WI38 (cell line): ENCODE results near the gene SOD3.

Experiments used
- H3K4me3 ChIP-seq: 2 replicates; pipeline ENCODE4 v1.5.1; 2011; ENCODE audit warnings: low read depth, mild to moderate bottlenecking, control low read depth, low read length
- CTCF ChIP-seq: IDR thresholded peaks from 2 replicates; pipeline ENCODE4 v1.5.1; 2012; ENCODE audit warnings: low read depth, mild to moderate bottlenecking, control low read depth, low read length

SOD3 gene

GRCh38 chr4:24753519-24753918, 41.9 kb upstream of the SOD3 start:
- H3K4me3 ChIP-seq = no peak overlapping the region
- TF ChIP-seq CTCF = no peak

- no peak for TF ChIP-seq CTCF
- H3K4me3 ChIP-seq = no peak overlapping the region
Observed at GRCh38 chr4:24754571-24754970, 40.8 kb upstream of the SOD3 start.

DNA sequence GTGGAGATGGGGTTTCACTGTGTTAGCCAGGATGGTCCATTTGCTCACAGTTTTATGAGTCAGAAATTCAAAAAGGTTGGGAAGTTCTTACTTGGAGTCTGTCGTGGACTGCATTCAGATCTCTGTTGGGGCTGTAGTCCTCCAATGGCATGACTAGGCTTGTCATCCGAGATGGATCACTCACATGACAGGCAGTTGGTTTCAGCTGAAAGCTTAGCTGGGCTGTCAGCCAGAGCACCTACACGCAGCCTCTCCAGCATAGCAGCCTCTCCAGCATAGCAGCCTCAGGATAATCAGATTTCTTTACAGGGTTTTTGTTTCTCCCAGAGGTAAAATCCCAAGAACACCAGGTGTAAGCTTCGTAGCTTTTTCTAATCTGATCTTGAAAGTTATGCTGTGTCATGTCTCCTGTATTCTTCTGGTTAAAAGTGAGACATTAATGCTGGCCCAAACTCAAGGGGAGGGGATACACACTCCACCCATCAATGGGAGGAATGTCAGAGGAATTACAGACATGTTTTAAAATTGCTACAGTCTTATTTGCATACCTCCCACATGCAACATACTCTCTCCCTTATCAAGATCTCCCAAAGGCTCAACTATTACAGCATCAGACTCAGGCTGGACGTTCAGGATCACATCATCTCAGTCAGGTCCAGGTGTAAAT, 31.6 kb upstream of the SOD3 start:
- no peak overlapping the region for H3K4me3 ChIP-seq
- no peak for TF ChIP-seq CTCF

GRCh38 chr4:24764345-24764744, 31.0 kb upstream of the SOD3 start:
- no peak overlapping the region for H3K4me3 ChIP-seq
- no peak for TF ChIP-seq CTCF

DNA sequence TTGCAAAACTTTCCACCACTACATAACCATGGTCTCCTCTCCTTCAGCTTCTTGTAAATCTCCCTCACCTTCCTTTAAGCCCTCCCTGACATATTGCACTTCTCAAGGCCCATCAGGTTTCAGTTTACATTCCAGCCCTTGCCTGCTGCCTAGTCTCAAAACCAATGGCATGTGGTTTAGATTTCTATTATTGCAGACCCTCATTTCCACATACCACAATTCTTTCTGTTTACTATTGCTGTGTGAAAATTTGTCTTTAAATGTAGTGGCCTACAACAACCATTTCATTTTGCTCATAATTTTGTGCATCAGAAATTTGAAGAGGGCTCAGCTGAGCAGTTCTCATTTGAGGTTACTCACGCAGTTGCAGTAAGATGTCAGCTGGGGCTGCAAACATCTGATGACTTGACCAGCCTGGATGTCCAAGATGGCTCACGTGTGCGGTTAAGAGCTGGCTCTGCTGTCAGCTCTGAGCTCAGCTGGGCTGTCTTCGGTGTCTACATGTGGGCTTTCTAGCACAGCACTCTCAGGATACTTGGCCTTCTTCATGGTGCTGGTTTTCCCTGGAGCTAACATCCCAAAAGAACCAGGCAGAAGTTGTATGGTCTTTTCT, 29.9 kb upstream of the SOD3 start:
- H3K4me3 ChIP-seq = no peak overlapping the region
- TF ChIP-seq CTCF = no peak

DNA sequence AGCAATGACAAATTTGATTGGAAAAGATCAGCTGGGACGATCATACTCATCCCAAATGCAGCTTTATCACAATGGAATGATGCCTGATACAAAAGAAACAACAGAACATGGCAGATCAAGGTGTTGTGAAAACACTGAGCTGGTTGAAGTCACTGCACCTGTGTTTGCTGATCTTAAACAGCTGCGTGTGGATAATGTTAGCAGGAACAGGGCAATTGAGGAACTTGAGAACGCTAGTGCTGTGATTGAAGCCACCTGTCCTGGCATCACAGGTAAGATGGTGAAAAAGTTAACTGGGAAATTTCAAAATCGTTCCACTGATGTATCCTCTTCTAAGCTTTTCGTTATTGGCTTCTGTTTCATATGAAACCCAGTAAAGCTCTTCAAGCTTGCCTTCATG, 27.4 kb upstream of the SOD3 start:
- H3K4me3 ChIP-seq = no peak overlapping the region
- TF ChIP-seq CTCF = no peak

DNA sequence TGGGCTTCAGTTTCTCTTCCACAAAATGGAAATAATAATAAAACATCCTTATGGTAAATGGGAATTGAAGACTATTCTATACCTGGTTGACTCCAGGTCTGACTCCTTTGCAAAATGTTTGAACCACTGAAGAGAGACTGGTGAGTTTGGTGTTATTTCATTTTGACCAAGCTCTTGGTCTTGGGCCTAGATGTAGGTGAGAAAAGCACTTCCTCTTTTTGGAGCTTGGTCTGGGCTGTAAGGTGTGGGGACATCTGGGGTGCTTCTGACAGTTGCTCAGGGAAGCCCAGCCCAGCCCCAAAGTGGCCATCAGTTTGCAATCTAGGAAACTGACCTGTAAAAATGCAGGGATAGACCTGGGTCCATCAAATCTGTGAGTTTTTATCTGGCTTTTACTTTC, 26.8 kb upstream of the SOD3 start:
- no peak for TF ChIP-seq CTCF
- no peak overlapping the region for H3K4me3 ChIP-seq
